ENCODE measurements around the gene KIAA0513.
"Not testable (repeated sequence)": the region's sequence is repeated elsewhere in the genome, so short reads cannot be mapped to it uniquely, and the experiment has no call there.

Gene KIAA0513

DNA sequence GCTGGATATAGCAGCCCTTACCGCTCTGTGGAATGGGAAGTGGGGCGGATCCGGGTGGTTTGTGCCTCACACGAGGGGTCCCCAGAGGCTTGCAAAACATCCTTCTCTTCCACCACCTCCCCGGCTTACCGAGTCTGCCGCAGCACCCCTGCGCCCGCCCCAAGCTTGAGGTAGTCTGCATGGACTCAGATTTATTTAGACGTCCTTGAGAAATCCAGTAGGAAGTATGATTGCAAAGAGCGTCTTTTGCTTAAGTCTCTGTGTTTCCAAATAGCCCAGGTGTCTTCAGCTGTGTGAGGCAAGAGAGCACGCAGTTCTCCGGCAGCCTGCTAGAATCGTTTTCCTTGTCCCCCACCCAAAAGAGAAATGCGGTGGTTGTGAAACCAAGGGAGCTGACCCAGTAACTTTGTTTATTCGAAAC lies 2.4 kb downstream of the KIAA0513 start:
- TF ChIP-seq, protein P1, sequence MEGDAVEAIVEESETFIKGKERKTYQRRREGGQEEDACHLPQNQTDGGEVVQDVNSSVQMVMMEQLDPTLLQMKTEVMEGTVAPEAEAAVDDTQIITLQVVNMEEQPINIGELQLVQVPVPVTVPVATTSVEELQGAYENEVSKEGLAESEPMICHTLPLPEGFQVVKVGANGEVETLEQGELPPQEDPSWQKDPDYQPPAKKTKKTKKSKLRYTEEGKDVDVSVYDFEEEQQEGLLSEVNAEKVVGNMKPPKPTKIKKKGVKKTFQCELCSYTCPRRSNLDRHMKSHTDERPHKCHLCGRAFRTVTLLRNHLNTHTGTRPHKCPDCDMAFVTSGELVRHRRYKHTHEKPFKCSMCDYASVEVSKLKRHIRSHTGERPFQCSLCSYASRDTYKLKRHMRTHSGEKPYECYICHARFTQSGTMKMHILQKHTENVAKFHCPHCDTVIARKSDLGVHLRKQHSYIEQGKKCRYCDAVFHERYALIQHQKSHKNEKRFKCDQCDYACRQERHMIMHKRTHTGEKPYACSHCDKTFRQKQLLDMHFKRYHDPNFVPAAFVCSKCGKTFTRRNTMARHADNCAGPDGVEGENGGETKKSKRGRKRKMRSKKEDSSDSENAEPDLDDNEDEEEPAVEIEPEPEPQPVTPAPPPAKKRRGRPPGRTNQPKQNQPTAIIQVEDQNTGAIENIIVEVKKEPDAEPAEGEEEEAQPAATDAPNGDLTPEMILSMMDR (IDR thresholded peaks at IDR 0.05; ENCODE audit: low read depth, low read length): no peak
- TF ChIP-seq, protein P2, sequence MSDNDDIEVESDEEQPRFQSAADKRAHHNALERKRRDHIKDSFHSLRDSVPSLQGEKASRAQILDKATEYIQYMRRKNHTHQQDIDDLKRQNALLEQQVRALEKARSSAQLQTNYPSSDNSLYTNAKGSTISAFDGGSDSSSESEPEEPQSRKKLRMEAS (IDR thresholded peaks at IDR 0.05; ENCODE audit: low read depth, low read length): no peak
- TF ChIP-seq POLR2A (IDR thresholded peaks at IDR 0.05; ENCODE audit: extremely low read depth, insufficient read length): no peak
- no peak for TF ChIP-seq MYC (IDR thresholded peaks at IDR 0.05; ENCODE audit: low read depth, low read length)
- H3K4me3 ChIP-seq (ENCODE audit: low read depth, low read length): peak overlapping the region; percentile 52
- DNase-seq (ENCODE audit: low read depth): peak; percentile 96

DNA sequence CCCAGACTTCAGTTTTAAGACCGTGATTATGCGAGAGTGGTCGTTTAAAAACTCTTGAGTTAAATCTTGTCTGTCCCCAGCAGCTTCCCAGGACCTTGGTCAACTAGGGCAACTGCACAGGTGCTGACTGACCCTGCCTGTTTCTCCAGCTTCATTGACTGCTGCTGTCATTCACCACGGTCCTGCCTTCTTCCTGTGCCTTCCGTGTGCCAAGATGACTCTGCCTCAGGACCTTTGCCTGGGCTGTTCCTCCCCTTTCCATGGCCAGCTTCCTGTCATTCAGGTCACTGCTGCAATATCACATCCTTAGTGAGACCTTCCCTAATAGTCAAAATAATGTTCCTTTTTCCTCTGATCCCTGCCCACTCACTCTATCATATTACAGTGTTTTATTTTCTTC lies 3.9 kb downstream of the KIAA0513 start:
- no peak overlapping the region for H3K4me3 ChIP-seq (ENCODE audit: low read depth, low read length)
- TF ChIP-seq, protein P1 (IDR thresholded peaks at IDR 0.05; ENCODE audit: low read depth, low read length): no peak
- TF ChIP-seq MYC (IDR thresholded peaks at IDR 0.05; ENCODE audit: low read depth, low read length): no peak
- TF ChIP-seq, protein P2 (IDR thresholded peaks at IDR 0.05; ENCODE audit: low read depth, low read length): no peak
- no peak for TF ChIP-seq POLR2A (IDR thresholded peaks at IDR 0.05; ENCODE audit: extremely low read depth, insufficient read length)
- no peak for DNase-seq (ENCODE audit: low read depth)

DNA sequence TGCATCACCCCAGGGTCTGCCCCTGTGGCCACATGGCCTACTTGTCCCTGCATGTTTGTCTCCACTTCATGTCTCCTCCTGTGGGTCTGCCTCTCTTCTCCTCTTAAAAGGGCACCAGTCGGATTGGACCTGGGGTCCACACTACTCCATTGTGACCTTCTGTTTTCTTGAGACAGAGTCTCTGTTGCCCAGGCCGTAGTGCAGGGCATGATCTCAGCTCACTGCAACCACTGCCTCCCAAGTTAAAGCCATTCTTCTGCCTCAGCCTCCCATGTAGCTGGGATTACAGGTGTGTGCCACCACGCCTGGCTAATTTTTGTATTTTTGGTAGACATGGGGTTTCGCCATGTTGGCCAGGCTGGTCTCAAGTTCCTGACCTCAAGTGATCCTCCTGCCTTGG lies 4.6 kb downstream of the KIAA0513 start:
- H3K4me3 ChIP-seq (ENCODE audit: low read depth, low read length); DNase-seq (ENCODE audit: low read depth): not testable (repeated sequence)

GRCh38 chr16:85033171-85033570 lies 5.6 kb downstream of the KIAA0513 start:
- no peak for DNase-seq (ENCODE audit: low read depth)
- no peak overlapping the region for H3K4me3 ChIP-seq (ENCODE audit: low read depth, low read length)
- no peak for TF ChIP-seq MYC (IDR thresholded peaks at IDR 0.05; ENCODE audit: low read depth, low read length)
- TF ChIP-seq, protein P2 (IDR thresholded peaks at IDR 0.05; ENCODE audit: low read depth, low read length): no peak
- TF ChIP-seq POLR2A (IDR thresholded peaks at IDR 0.05; ENCODE audit: extremely low read depth, insufficient read length): no peak
- TF ChIP-seq, protein P1 (IDR thresholded peaks at IDR 0.05; ENCODE audit: low read depth, low read length): no peak

- no peak for DNase-seq (ENCODE audit: low read depth)
- no peak overlapping the region for H3K4me3 ChIP-seq (ENCODE audit: low read depth, low read length)
- TF ChIP-seq, protein P2 (IDR thresholded peaks at IDR 0.05; ENCODE audit: low read depth, low read length): no peak
- TF ChIP-seq, protein P1 (IDR thresholded peaks at IDR 0.05; ENCODE audit: low read depth, low read length): no peak
- no peak for TF ChIP-seq POLR2A (IDR thresholded peaks at IDR 0.05; ENCODE audit: extremely low read depth, insufficient read length)
- TF ChIP-seq MYC (IDR thresholded peaks at IDR 0.05; ENCODE audit: low read depth, low read length): no peak
These were observed 7.2 kb downstream of the KIAA0513 start for GRCh38 chr16:85034591-85035433.

DNA sequence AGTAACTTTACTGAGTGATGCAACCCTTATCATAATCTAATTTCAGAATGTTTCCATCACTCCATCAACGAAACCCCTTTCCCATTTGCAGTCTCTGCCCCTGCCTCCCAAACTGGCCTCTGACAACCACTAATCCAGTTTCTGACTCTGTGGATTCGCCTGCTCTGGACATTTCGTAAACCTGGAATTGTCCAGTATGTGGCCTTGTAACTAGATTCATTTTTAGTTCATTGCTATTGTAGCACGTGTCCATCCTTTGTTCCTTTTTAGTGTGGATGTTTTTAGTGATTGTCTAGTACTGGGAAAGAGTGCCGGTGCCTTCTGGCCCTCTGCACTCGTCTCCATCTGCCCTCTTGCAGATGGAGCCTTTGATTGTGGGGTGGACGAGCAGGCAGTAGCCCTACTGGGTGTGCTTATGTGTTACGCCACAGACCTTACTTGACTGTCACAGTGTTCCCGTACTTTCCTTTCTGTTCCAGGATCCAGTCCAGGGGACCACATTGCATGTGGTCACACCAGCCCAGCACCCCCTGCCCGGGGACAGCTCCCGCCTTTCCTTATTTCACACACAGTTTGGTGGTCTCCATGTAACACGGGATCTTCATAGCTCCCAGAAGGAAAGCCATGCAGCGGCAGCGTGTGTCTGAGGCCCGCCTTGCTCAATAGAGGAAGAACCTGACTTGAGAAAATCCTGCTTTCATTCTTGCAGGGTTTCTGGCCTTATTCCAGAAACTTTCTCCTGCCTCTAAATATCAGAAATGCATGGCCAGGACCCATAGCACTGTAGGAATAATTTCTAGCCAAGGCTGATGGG lies 8.8 kb downstream of the KIAA0513 start:
- H3K4me3 ChIP-seq (ENCODE audit: low read depth, low read length): no peak overlapping the region
- TF ChIP-seq, protein P2 (IDR thresholded peaks at IDR 0.05; ENCODE audit: low read depth, low read length): no peak
- TF ChIP-seq MYC (IDR thresholded peaks at IDR 0.05; ENCODE audit: low read depth, low read length) (no peak), POLR2A (IDR thresholded peaks at IDR 0.05; ENCODE audit: extremely low read depth, insufficient read length) (no peak)
- TF ChIP-seq, protein P1 (IDR thresholded peaks at IDR 0.05; ENCODE audit: low read depth, low read length): no peak
- DNase-seq (ENCODE audit: low read depth): no peak
